UCSD-AML1 (cell line): ENCODE measurements around the gene APOBEC3F.

Source experiments
- DNase-seq: peaks from one replicate; lab custom pipeline; 2025; ENCODE audit not compliant: unreplicated experiment; lab: John Stamatoyannopoulos, UW

APOBEC3F gene

DNA sequence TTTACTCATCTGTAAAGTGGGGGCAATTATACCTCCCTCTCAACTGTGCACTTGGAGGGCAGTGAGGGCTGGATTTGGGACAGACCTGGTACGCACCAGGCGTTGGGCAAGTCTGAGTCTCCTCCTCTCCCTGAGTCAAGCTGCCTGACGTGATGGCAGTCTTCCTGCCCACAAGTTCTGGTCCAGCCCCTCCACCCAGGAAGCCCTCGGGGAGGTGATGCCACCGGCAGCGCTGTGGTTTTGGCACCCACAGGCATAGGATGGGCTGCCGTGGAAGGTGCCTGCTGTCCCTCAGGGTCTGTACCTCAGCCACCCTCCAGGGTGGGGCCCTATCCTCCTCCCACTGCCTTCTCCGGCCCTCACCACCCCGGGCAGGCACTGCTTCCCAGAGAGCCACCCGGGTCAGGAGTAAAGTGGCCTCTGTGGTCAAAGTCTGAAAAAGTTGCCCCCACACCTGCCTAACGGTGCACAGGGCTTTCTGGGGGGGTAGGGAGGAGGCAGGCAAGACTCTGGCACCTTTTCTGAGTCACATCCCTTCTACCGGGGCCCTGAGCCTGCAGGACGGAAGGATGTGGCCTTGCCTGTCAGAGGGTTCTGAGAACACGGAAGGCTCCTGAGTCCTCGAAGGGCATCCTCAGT is 49.9 kb downstream of the APOBEC3F start:
- DNase-seq: peak; percentile 64

- DNase-seq: no peak
These were observed 50.7 kb downstream of the APOBEC3F start for GRCh38 chr22:39091126-39092081.

- DNase-seq: no peak
These were observed 51.6 kb downstream of the APOBEC3F start for GRCh38 chr22:39092111-39092862.

DNA sequence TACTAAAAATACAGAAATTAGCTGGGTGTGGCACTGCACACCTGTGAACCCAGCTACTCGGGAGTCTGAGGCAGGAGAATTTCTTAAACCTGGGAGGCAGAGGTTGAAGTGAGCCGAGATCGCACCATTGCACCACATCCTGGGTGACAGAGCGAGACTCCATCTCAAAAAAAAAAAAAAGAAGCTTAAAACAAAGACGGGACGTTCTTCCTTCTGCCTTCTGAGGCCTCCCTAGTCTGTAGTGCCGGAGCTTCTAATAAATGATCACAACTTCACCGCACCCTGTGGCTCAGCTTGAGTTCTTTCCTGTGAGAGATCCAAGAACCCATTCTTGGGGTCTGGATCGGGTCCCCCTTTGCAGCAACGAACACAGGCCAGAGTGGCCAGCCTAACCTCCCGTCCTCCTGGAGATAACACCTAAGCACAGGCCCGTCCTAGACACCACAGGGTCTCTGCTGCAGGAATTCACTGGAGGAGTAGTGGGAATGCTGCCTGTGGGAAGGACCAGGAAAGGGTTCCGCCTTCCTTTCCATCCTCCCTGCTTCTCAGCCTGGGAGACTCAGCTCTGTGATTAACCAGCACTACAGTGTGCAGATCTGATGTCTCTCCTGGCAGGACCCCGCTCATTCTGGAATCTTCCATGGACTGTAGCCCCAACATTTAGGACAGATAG is 54.2 kb downstream of the APOBEC3F start:
- no peak for DNase-seq

- DNase-seq: no peak
These were observed 55.3 kb downstream of the APOBEC3F start for GRCh38 chr22:39095971-39096370.

GRCh38 chr22:39097098-39098020 is 56.7 kb downstream of the APOBEC3F start, which contains the start of gene APOBEC3H:
APOBEC3H (plus strand) TSS chr22:39097244; CDS start chr22:39100279, 3,035 bp downstream.
- peak; percentile 67 for DNase-seq

- no peak for DNase-seq
These were observed 57.4 kb downstream of the APOBEC3F start for GRCh38 chr22:39098026-39098425.

GRCh38 chr22:39098576-39098975 is 57.9 kb downstream of the APOBEC3F start:
- no peak for DNase-seq

- no peak for DNase-seq
These were observed 60.6 kb downstream of the APOBEC3F start for GRCh38 chr22:39101226-39101625.

- no peak for DNase-seq
These were observed 62.8 kb downstream of the APOBEC3F start for GRCh38 chr22:39103431-39103830.
